Measurements from ENCODE around the gene MYO3B.

DNA sequence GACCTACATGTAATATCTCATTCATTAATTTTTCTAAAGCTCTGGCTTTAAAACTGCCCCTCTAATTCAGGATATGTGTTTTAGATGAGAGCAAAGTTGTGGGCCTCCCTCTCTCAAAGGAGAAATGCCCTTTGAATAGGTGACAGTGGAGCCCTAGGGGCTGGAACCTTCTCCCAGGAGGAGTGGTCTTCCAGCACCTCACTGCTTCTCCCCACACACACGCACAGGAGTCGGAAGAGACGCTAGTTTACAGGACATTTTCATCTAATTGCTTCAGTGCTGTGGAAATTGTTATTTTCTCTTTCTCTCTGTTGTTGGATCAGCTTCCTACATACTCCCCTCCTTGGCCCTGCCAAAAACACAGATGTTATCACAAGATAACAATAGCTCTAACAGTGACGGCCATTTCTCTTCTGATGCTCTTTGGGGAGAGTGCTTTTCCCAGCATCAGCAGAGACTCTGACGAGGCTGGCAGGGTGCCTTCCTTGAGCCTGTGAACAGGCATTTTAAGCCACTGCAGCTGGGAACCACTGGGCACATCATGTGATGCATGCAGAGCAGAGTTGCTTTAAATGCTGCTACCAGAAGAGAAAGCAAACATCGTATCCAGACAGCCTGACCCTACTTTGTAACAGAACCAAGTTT is 327.8 kb downstream of the MYO3B start:
- TF ChIP-seq POLR2A (IDR thresholded peaks at IDR 0.05; ENCODE audit: low read length) (no peak), GATA1 (IDR thresholded peaks at IDR 0.05; ENCODE audit: low read depth, low read length) (no peak)
